Endothelial cell of umbilical vein (primary cell): ENCODE measurements around the gene NENF. TPM values are rescaled to one million over a fixed set of nuclear protein-coding genes. Genes with fewer than 3 reads are reported as not detected.

Source experiments
- BruUV-seq: library from RNA; stranded (reverse); fragments of 400-500 nt; replicated peaks from 2 replicates; lab custom pipeline; 2021; lab: Mats Ljungman, UMichigan
- CTCF ChIA-PET: fragments of 300-600, 350-600 bp; sonication (Branson Sonifier 250); formaldehyde crosslinking; loops from one replicate; lab custom pipeline; 2021; ENCODE audit warnings: antibody characterized with exemption, inconsistent platforms; lab: Charles Lee
- POLR2A ChIA-PET: fragments of 300-600, 350-600 bp; sonication (Branson Sonifier 250); formaldehyde crosslinking; loops from one replicate; lab custom pipeline; 2021; ENCODE audit warnings: antibody characterized with exemption, inconsistent platforms; lab: Charles Lee
- DNase-seq: peaks from one replicate; pipeline ENCODE4 v3.0.0-alpha.2; 2011; ENCODE audit warnings: low read depth, low spot score
- FAIRE-seq: peaks from 2 replicates; lab custom pipeline; 2011; peaks lifted over from hg19 to GRCh38; lab: Jason Lieb, UNC
- H2AFZ ChIP-seq: 2 replicates; pipeline ENCODE4 v1.6.0; 2012; ENCODE audit warnings: low read depth, low read length, control low read depth, inconsistent platforms
- H3K27ac ChIP-seq: 2 replicates; pipeline ENCODE4 v1.5.1; 2011; ENCODE audit warnings: low read depth, mild to moderate bottlenecking, control low read depth, low read length, moderate library complexity; ENCODE audit not compliant: insufficient read depth
- H3K27me3 ChIP-seq, 2 experiments: 2 replicates each; pipeline versions ENCODE4 v1.6.0 to v1.6.1; 2011; ENCODE audit warnings: low read length in 2 of 2, mixed read lengths in 1 of 2; ENCODE audit not compliant: control insufficient read depth in 2 of 2, insufficient read depth in 2 of 2
- H3K36me3 ChIP-seq, 2 experiments: 2 replicates in 1 of 2; 3 replicates in 1 of 2; pipeline ENCODE4 v1.5.1; 2011; ENCODE audit warnings: low read length in 2 of 2, mild to moderate bottlenecking in 1 of 2, moderate library complexity in 1 of 2; ENCODE audit not compliant: control insufficient read depth in 2 of 2, insufficient read depth in 2 of 2; ENCODE audit errors: extremely low read depth in 1 of 2
- H3K4me1 ChIP-seq: 3 replicates; pipeline ENCODE4 v1.5.1; 2011; ENCODE audit warnings: mild to moderate bottlenecking, low read length; ENCODE audit not compliant: control insufficient read depth, insufficient read depth; ENCODE audit errors: extremely low read depth
- H3K4me2 ChIP-seq: 2 replicates; pipeline ENCODE4 v1.6.1; 2011; ENCODE audit warnings: low read length, control low read depth, mixed read lengths; ENCODE audit not compliant: insufficient read depth
- H3K4me3 ChIP-seq, 3 experiments: fragments of 200-600 bp in 1 of 3; sonication (generic), shearing (Covaris generic) in 1 of 3; replicated peaks in 1 of 3; 2 replicates each; pipeline ENCODE4 v1.5.1; 2011 to 2016; ENCODE audit warnings: control low read depth in 3 of 3, low read length in 3 of 3, mild to moderate bottlenecking in 2 of 3, inconsistent platforms in 1 of 3, low read depth in 1 of 3, moderate library complexity in 1 of 3; ENCODE audit not compliant: insufficient read depth in 1 of 3
- H3K79me2 ChIP-seq: 2 replicates; pipeline ENCODE4 v1.6.0; 2012; ENCODE audit warnings: low read length, inconsistent platforms; ENCODE audit not compliant: control insufficient read depth, insufficient read depth
- H3K9ac ChIP-seq: replicated peaks from 2 replicates; pipeline ENCODE3; 2011; ENCODE audit warnings: low read length, control low read depth; ENCODE audit not compliant: insufficient read depth; ENCODE audit errors: extremely low read depth
- H3K9me1 ChIP-seq: replicated peaks from 3 replicates; pipeline ENCODE4 v1.6.0; 2011; ENCODE audit warnings: mild to moderate bottlenecking, low read length; ENCODE audit not compliant: control insufficient read depth, insufficient read depth; ENCODE audit errors: extremely low read depth
- H3K9me3 ChIP-seq: replicated peaks from 2 replicates; pipeline ENCODE4 v1.5.1; 2012; ENCODE audit warnings: low read length, inconsistent platforms; ENCODE audit not compliant: control insufficient read depth, insufficient read depth
- H4K20me1 ChIP-seq: replicated peaks from 2 replicates; pipeline ENCODE3; 2011; ENCODE audit warnings: mild to moderate bottlenecking, low read length; ENCODE audit not compliant: control insufficient read depth, insufficient read depth; ENCODE audit errors: extremely low read depth
- EZH2 ChIP-seq: IDR thresholded peaks from 2 replicates; pipeline ENCODE4 v1.6.1; 2012; ENCODE audit warnings: borderline replicate concordance, low read depth, mild to moderate bottlenecking, moderate library complexity, low read length, inconsistent platforms; ENCODE audit not compliant: severe bottlenecking
- FOS ChIP-seq: IDR thresholded peaks from 2 replicates; pipeline ENCODE4 v1.6.1; 2011; ENCODE audit warnings: mild to moderate bottlenecking, low read length, moderate library complexity, borderline replicate concordance; ENCODE audit not compliant: insufficient read depth
- GATA2 ChIP-seq: IDR thresholded peaks from 2 replicates; pipeline ENCODE4 v1.7.0; 2011; ENCODE audit warnings: low read depth, mild to moderate bottlenecking, moderate library complexity, mixed read lengths, low read length; ENCODE audit not compliant: insufficient read length, insufficient read depth
- JUN ChIP-seq: IDR thresholded peaks from 2 replicates; pipeline ENCODE4 v1.6.1; 2011; ENCODE audit warnings: borderline replicate concordance, low read depth; ENCODE audit not compliant: insufficient read length, insufficient read depth
- MYC ChIP-seq: IDR thresholded peaks from one replicate; pipeline ENCODE4 v1.6.1; 2011; ENCODE audit warnings: mild to moderate bottlenecking, low read depth, low read length
- POLR2A ChIP-seq: IDR thresholded peaks from 2 replicates; pipeline ENCODE4 v1.6.1; 2012; ENCODE audit warnings: low read depth, mild to moderate bottlenecking, control low read depth, low read length
- POLR2AphosphoS5 ChIP-seq: IDR thresholded peaks from 2 replicates; pipeline ENCODE4 v1.6.1; 2012; ENCODE audit warnings: low read depth, mild to moderate bottlenecking, control low read depth, low read length, moderate library complexity; ENCODE audit not compliant: insufficient read depth
- dilution Hi-C: fragments of 300-500 bp; cut with MboI; formaldehyde crosslinking; loops from one replicate; pipeline ENCODE4 v1.15.0; 2019; ENCODE audit warnings: low sequenced_read_pairs; ENCODE audit not compliant: extremely low pct_ligation_motif_present
- intact Hi-C: fragments of 100-400 bp; cut with micrococcal nuclease; formaldehyde crosslinking; loops from one replicate; pipeline ENCODE4 v1.10.0; 2022
- polyA plus RNA-seq, 4 experiments: library from polyadenylated mRNA; depleted of rRNA in 3 of 4; stranded (reverse) in 3 of 4; unstranded in 1 of 4; fragments of >200 nt; gene quantifications; 2 replicates each; pipeline versions ENCODE4 v1.2.1 to v1.2.3, GENCODE V29; 2011 to 2012; ENCODE audit warnings: missing spikeins in 1 of 4
- total RNA-seq: library from RNA; stranded (reverse); gene quantifications from 2 replicates; pipeline ENCODE4 v1.2.3, GENCODE V29; 2021
- TF ChIP-seq, protein P1 (sequence below): IDR thresholded peaks from 2 replicates; pipeline ENCODE4 v1.6.1; 2011; ENCODE audit not compliant: insufficient read depth, insufficient read length
- TF ChIP-seq, protein P2 (sequence below), 2 donors: IDR thresholded peaks; 1 replicate in 1 of 2; 2 replicates in 1 of 2; pipeline ENCODE4 v1.5.1; 2011; ENCODE audit warnings: low read length in 2 of 2, mild to moderate bottlenecking in 2 of 2, moderate library complexity in 2 of 2, control low read depth in 1 of 2, inconsistent platforms in 1 of 2, low read depth in 1 of 2; ENCODE audit not compliant: insufficient read depth in 1 of 2; ENCODE audit errors: extremely low read depth in 1 of 2

NENF gene
- total and polyA plus RNA-seq, 2 donors (not counting 3 experiments of a cell fraction or from before 2014, with no cell fraction given) = 19.8 to 23.0 TPM

DNA sequence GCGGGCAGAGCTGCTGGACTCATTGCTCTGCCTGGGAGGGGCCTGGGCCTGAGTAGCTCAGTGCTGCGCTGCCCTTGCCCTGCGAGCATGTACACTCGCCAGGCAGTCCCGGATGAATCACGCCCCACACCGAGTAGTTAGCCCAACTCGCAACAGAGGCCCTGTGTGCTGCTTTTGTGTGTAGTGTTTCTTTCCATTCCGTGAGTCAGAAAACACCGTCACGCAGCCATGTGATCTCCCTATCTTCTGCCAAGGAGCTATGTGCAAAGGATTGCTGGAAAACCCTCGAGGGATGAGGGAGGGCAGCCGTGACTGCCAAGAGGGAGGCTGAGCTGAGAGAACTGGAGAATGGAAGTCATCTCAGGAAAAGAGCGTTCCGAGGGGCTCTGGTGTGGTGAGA lies 37.3 kb downstream of the NENF start:
- Histone ChIP-seq H3K9me1 (no peaks in the 10 kb centered on the region), H4K20me1 (no peaks in the 10 kb centered on the region), H3K4me3 (no peak overlapping the region), H3K79me2 (no peaks in the 10 kb centered on the region), H3K36me3 (no peaks in the 10 kb centered on the region), H3K4me2 (no peak overlapping the region), H2AFZ (no peak overlapping the region), H3K27me3 (peaks cover 2 to 8% of the 10 kb centered on the region in 2 experiments), H3K9ac (no peak overlapping the region), H3K27ac (no peak overlapping the region), H3K9me3 (no peaks in the 10 kb centered on the region), H3K4me1 (no peaks in the 10 kb centered on the region)
- POLR2A ChIA-PET = interaction anchor here (1.7 kb wide), 1 partner anchor 138 kb away, joined by 5 read pairs; the partner anchor contains the start of gene ATF3
- no TSS peak for BruUV-seq
- CTCF ChIA-PET = interaction anchor here (1.2 to 2.6 kb wide), 5 partner anchors 11 to 280 kb away, joined by 3 to 8 read pairs (median 5); no protein-coding TSS in a partner anchor
- DNase-seq (no peak), FAIRE-seq (no peak)
- TF ChIP-seq EZH2 (no peak), JUN (no peak), MYC (no peak), FOS (no peak)
- TF ChIP-seq, protein P1, sequence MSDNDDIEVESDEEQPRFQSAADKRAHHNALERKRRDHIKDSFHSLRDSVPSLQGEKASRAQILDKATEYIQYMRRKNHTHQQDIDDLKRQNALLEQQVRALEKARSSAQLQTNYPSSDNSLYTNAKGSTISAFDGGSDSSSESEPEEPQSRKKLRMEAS = no peak
- intact Hi-C loops (no loop called here), dilution Hi-C loops (no loop called here)

- CTCF ChIA-PET = interaction anchor here (1.1 to 2.6 kb wide), 3 partner anchors 13 to 194 kb away, joined by 4 to 8 read pairs (median 7); no protein-coding TSS in a partner anchor
- FAIRE-seq = no peak
Measured at GRCh38 chr1:212471286-212471685, 38.6 kb downstream of the NENF start.

More at GRCh38 chr1:212471286-212471685, 38.6 kb downstream of the NENF start:
- Histone ChIP-seq H3K9me1 (no peaks in the 10 kb centered on the region), H3K4me1 (no peaks in the 10 kb centered on the region), H3K27ac (no peak overlapping the region), H3K4me2 (no peak overlapping the region), H3K27me3 (peaks cover 0 to 8% of the 10 kb centered on the region in 2 experiments), H3K9me3 (no peaks in the 10 kb centered on the region), H4K20me1 (no peaks in the 10 kb centered on the region), H3K36me3 (no peaks in the 10 kb centered on the region), H3K79me2 (no peaks in the 10 kb centered on the region), H2AFZ (no peak overlapping the region), H3K9ac (no peak overlapping the region), H3K4me3 (no peak overlapping the region)
- dilution Hi-C loops (no loop called here), intact Hi-C loops (no loop called here)
- BruUV-seq = no TSS peak
- POLR2A ChIA-PET = no interaction called here
- TF ChIP-seq POLR2AphosphoS5 = no peak
- no peak for TF ChIP-seq FOS
- TF ChIP-seq MYC = no peak
- TF ChIP-seq GATA2 = no peak
- no peak for TF ChIP-seq POLR2A
- TF ChIP-seq JUN = no peak
- no peak for TF ChIP-seq EZH2
- TF ChIP-seq, protein P2, sequence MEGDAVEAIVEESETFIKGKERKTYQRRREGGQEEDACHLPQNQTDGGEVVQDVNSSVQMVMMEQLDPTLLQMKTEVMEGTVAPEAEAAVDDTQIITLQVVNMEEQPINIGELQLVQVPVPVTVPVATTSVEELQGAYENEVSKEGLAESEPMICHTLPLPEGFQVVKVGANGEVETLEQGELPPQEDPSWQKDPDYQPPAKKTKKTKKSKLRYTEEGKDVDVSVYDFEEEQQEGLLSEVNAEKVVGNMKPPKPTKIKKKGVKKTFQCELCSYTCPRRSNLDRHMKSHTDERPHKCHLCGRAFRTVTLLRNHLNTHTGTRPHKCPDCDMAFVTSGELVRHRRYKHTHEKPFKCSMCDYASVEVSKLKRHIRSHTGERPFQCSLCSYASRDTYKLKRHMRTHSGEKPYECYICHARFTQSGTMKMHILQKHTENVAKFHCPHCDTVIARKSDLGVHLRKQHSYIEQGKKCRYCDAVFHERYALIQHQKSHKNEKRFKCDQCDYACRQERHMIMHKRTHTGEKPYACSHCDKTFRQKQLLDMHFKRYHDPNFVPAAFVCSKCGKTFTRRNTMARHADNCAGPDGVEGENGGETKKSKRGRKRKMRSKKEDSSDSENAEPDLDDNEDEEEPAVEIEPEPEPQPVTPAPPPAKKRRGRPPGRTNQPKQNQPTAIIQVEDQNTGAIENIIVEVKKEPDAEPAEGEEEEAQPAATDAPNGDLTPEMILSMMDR (IDR thresholded peaks at IDR 0.05; ENCODE audit: extremely low read depth in 1 of 2, insufficient read depth in 1 of 2, low read depth in 1 of 2, low read length in 2 of 2) = no peak
- TF ChIP-seq, protein P1 = no peak
- no peak for DNase-seq
